ENCODE data around the gene NCKAP1. TPM values are rescaled to one million over a fixed set of nuclear protein-coding genes. Genes with fewer than 3 reads are reported as not detected.

NCKAP1 gene
- total RNA-seq, 1 donor from 2014 or later, result 116 TPM

DNA sequence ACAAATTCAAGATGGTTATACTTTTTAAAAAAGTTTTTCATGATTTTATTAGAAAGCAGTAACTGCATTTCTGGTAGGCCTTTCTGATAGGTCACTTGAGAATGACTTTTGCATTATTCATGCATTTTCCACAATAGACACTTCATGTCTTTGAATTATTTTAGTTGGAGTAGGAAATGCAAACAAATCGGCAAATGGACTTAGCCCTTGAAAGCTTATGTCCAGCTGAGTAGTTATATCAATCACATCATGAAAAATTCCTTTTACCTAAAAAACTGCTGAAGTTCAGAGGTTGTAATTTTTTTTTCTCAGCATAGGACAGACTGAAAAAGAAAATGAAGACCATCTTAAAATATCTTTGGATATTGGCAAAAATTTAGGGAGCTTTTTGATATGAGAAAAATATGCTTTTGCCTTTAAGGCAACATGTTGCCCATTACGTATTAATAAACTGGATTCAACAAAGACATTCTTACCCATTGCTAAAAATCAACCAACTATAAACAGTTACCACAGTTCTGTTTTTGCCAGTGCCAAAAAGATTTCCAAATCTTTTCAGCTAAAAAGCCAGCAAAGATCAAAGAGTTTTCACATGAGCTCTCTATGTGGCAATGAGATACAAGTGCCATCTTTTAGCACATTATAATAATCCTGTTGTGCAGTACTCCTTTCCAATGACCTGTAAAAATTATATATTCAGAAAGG lies 126.3 kb downstream of the NCKAP1 start:
- DNase-seq, result no peak
- H3K4me1 Mint-ChIP-seq (ENCODE audit: low read depth, unreplicated experiment), result peaks cover 2% of the 10 kb centered on the region
- no peaks in the 10 kb centered on the region for H3K9me3 Mint-ChIP-seq (ENCODE audit: unreplicated experiment)
- TF ChIP-seq, protein P1, sequence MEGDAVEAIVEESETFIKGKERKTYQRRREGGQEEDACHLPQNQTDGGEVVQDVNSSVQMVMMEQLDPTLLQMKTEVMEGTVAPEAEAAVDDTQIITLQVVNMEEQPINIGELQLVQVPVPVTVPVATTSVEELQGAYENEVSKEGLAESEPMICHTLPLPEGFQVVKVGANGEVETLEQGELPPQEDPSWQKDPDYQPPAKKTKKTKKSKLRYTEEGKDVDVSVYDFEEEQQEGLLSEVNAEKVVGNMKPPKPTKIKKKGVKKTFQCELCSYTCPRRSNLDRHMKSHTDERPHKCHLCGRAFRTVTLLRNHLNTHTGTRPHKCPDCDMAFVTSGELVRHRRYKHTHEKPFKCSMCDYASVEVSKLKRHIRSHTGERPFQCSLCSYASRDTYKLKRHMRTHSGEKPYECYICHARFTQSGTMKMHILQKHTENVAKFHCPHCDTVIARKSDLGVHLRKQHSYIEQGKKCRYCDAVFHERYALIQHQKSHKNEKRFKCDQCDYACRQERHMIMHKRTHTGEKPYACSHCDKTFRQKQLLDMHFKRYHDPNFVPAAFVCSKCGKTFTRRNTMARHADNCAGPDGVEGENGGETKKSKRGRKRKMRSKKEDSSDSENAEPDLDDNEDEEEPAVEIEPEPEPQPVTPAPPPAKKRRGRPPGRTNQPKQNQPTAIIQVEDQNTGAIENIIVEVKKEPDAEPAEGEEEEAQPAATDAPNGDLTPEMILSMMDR (IDR thresholded peaks at IDR 0.05; ENCODE audit: partially characterized antibody, unreplicated experiment), result no peak
- H3K27ac Mint-ChIP-seq (ENCODE audit: unreplicated experiment), result no peak overlapping the region
- no peaks in the 10 kb centered on the region for H3K36me3 Mint-ChIP-seq (ENCODE audit: unreplicated experiment)
- no peak overlapping the region for H3K4me3 Mint-ChIP-seq (ENCODE audit: unreplicated experiment)
- no peaks in the 10 kb centered on the region for H3K27me3 Mint-ChIP-seq (ENCODE audit: unreplicated experiment)

- TF ChIP-seq, protein P1 (IDR thresholded peaks at IDR 0.05; ENCODE audit: partially characterized antibody, unreplicated experiment), result no peak
- Mint-ChIP-seq H3K4me3 (ENCODE audit: unreplicated experiment) (no peak overlapping the region), H3K36me3 (ENCODE audit: unreplicated experiment) (no peaks in the 10 kb centered on the region), H3K27ac (ENCODE audit: unreplicated experiment) (no peak overlapping the region), H3K27me3 (ENCODE audit: unreplicated experiment) (no peaks in the 10 kb centered on the region), H3K9me3 (ENCODE audit: unreplicated experiment) (no peaks in the 10 kb centered on the region), H3K4me1 (ENCODE audit: low read depth, unreplicated experiment) (peaks cover 2% of the 10 kb centered on the region)
- DNase-seq, result no peak
Observed at GRCh38 chr2:182910965-182911364, 127.3 kb downstream of the NCKAP1 start.

GRCh38 chr2:182907081-182907830 lies 131.0 kb downstream of the NCKAP1 start:
- no peak for DNase-seq
- H3K27me3 Mint-ChIP-seq (ENCODE audit: unreplicated experiment), result no peaks in the 10 kb centered on the region
- H3K4me3 Mint-ChIP-seq (ENCODE audit: unreplicated experiment), result no peak overlapping the region
- no peak overlapping the region for H3K27ac Mint-ChIP-seq (ENCODE audit: unreplicated experiment)
- no peaks in the 10 kb centered on the region for H3K9me3 Mint-ChIP-seq (ENCODE audit: unreplicated experiment)
- TF ChIP-seq, protein P1 (IDR thresholded peaks at IDR 0.05; ENCODE audit: partially characterized antibody, unreplicated experiment), result no peak
- no peaks in the 10 kb centered on the region for H3K36me3 Mint-ChIP-seq (ENCODE audit: unreplicated experiment)
- H3K4me1 Mint-ChIP-seq (ENCODE audit: low read depth, unreplicated experiment), result peaks cover 2% of the 10 kb centered on the region

DNA sequence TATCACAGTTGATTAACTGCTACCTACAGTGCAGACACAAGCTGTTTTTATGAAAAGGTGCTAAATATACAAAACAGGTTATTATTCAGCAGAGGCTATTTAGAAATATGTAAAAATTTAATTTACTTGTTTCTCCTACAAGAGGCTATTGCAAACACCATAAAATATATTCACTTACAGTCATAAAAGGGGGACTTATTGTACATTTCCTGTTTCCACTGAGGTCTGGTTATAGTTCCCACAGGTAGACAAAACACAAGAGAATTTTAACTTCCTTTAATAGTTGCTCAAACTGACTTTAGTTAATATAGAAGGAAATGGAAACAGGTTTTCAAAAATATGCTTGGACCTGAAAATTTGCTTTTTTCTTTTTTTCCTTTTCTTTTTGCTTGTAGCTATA lies 131.8 kb downstream of the NCKAP1 start:
- DNase-seq, result no peak
- Mint-ChIP-seq H3K9me3 (ENCODE audit: unreplicated experiment) (no peaks in the 10 kb centered on the region), H3K27ac (ENCODE audit: unreplicated experiment) (no peak overlapping the region)

More for the DNA sequence above, 131.8 kb downstream of the NCKAP1 start:
- peaks cover 2% of the 10 kb centered on the region for H3K4me1 Mint-ChIP-seq (ENCODE audit: low read depth, unreplicated experiment)
- H3K36me3 Mint-ChIP-seq (ENCODE audit: unreplicated experiment), result no peaks in the 10 kb centered on the region
- TF ChIP-seq, protein P1 (IDR thresholded peaks at IDR 0.05; ENCODE audit: partially characterized antibody, unreplicated experiment), result no peak
- no peaks in the 10 kb centered on the region for H3K27me3 Mint-ChIP-seq (ENCODE audit: unreplicated experiment)
- no peak overlapping the region for H3K4me3 Mint-ChIP-seq (ENCODE audit: unreplicated experiment)
